ENCODE results near the gene CHCHD3. TPM values are rescaled to one million over a fixed set of nuclear protein-coding genes. Genes with fewer than 3 reads are reported as not detected.

Gene CHCHD3
- polyA plus RNA-seq, 2 of the 4 experiments (the other 2 are of a cell fraction), result 96.7 to 139 TPM

GRCh38 chr7:132790104-132790503 lies 291.8 kb downstream of the CHCHD3 start:
- H3K4me1 ChIP-seq, result peaks cover under 1% of the 10 kb centered on the region; the same call in 1 of the 3 replicates
- H3K27ac ChIP-seq, result no peak overlapping the region
- no peak overlapping the region for H3K4me2 ChIP-seq
- no peak for ATAC-seq
- no peak for TF ChIP-seq BHLHE40 (IDR thresholded peaks at IDR 0.05; ENCODE audit: low read depth, low read length)
- TF ChIP-seq FOSB (CRISPR knock-in tag; IDR thresholded peaks at IDR 0.05), result no peak
- no peak for TF ChIP-seq REST (IDR thresholded peaks at IDR 0.05)
- no peak for TF ChIP-seq CHD2 (IDR thresholded peaks at IDR 0.05; ENCODE audit: low read length, partially characterized antibody)
- TF ChIP-seq SREBF2 (IDR thresholded peaks at IDR 0.05), result no peak
- TF ChIP-seq TFCP2L1 (CRISPR knock-in tag; IDR thresholded peaks at IDR 0.05), result no peak
- no peak for TF ChIP-seq ZC3H11A (IDR thresholded peaks at IDR 0.05)
- TF ChIP-seq KDM5A (IDR thresholded peaks at IDR 0.05), result no peak
- no peak for TF ChIP-seq EP300 (IDR thresholded peaks at IDR 0.05)
- DNase-seq (ENCODE audit: low read depth in 1 of 2, low spot score in 1 of 2), result no peak
- no peak overlapping the region for H3K4me3 ChIP-seq
- CTCF ChIA-PET, result interaction anchor here (0.6 to 1.7 kb wide), 2 partner anchors 209 to 1797 kb away, joined by 3 read pairs; no protein-coding TSS in a partner anchor
- no peak for FAIRE-seq
- POLR2A ChIA-PET, result no interaction called here
- 93% methylated on average over 2 of the region's 2 CpGs for WGBS (ENCODE audit: missing lambda C conversion rate)
- H3K9me3 ChIP-seq, result peaks cover 10% of the 10 kb centered on the region; the same call in 2 of the 3 replicates

GRCh38 chr7:132789281-132789680 lies 292.6 kb downstream of the CHCHD3 start:
- Histone ChIP-seq H3K4me2 (no peak overlapping the region), H3K9me3 (peaks cover 10% of the 10 kb centered on the region; the same call in 2 of the 3 replicates), H3K4me3 (no peak overlapping the region), H3K27ac (no peak overlapping the region), H3K4me1 (peaks cover 9% of the 10 kb centered on the region)
- POLR2A ChIA-PET, result no interaction called here
- DNase-seq (ENCODE audit: low read depth in 1 of 2, low spot score in 1 of 2), result no peak
- CTCF ChIA-PET, result interaction anchor here (0.7 to 1.7 kb wide), 2 partner anchors 49 to 209 kb away, joined by 3 read pairs; no protein-coding TSS in a partner anchor
- ATAC-seq, result no peak
- WGBS (ENCODE audit: missing lambda C conversion rate), result 95% methylated on average over 6 of the region's 6 CpGs
- no peak for FAIRE-seq
- TF ChIP-seq HOXB5 (CRISPR knock-in tag; IDR thresholded peaks at IDR 0.05) (no peak), EHF (CRISPR knock-in tag; IDR thresholded peaks at IDR 0.05) (no peak), PHF8 (IDR thresholded peaks at IDR 0.05; ENCODE audit: borderline replicate concordance, low read depth) (no peak), HDAC2 (IDR thresholded peaks at IDR 0.05) (no peak), ZNF302 (CRISPR knock-in tag; IDR thresholded peaks at IDR 0.05) (no peak), CHD4 (IDR thresholded peaks at IDR 0.05; ENCODE audit: borderline replicate concordance) (no peak)

GRCh38 chr7:132785870-132786269 lies 296.0 kb downstream of the CHCHD3 start:
- H3K9me3 ChIP-seq, result peaks cover 10% of the 10 kb centered on the region; the same call in 2 of the 3 replicates
- H3K4me3 ChIP-seq, result no peak overlapping the region
- POLR2A ChIA-PET, result no interaction called here
- 92% methylated on average over 6 of the region's 6 CpGs for WGBS (ENCODE audit: missing lambda C conversion rate)
- DNase-seq (ENCODE audit: low read depth in 1 of 2, low spot score in 1 of 2) (no peak), ATAC-seq (no peak), FAIRE-seq (no peak)
- no peak overlapping the region for H3K4me2 ChIP-seq
- peak overlapping the region in 1 of 2 experiments; percentile 5; a peak in 1 of 6 replicates for H3K27ac ChIP-seq
- CTCF ChIA-PET, result interaction anchor here (0.5 kb wide), 1 partner anchor 93 kb away, joined by 4 read pairs; no protein-coding TSS in a partner anchor
- H3K4me1 ChIP-seq, result peaks cover 27% of the 10 kb centered on the region
- TF ChIP-seq ELK1 (IDR thresholded peaks at IDR 0.05; ENCODE audit: low read depth, low read length), result no peak
- TF ChIP-seq TP53 (CRISPR knock-in tag; IDR thresholded peaks at IDR 0.05), result no peak
- no peak for TF ChIP-seq REST (IDR thresholded peaks at IDR 0.05)
- TF ChIP-seq MAFK (IDR thresholded peaks at IDR 0.05; ENCODE audit: partially characterized antibody), result no peak
- no peak for TF ChIP-seq RFX5 (IDR thresholded peaks at IDR 0.05)
- no peak for TF ChIP-seq NPAS2 (CRISPR knock-in tag; IDR thresholded peaks at IDR 0.05; ENCODE audit: borderline replicate concordance)
- no peak for TF ChIP-seq NFE2L2 (conservative IDR thresholded peaks at IDR 0.05; ENCODE audit: low read length)
- no peak for TF ChIP-seq RAD21 (conservative IDR thresholded peaks at IDR 0.05 in 1 of 2, IDR thresholded peaks at IDR 0.05 in 1 of 2)
- no peak for TF ChIP-seq EP300 (IDR thresholded peaks at IDR 0.05)
- TF ChIP-seq SMC3 (IDR thresholded peaks at IDR 0.05), result no peak
- TF ChIP-seq CBX8 (IDR thresholded peaks at IDR 0.05), result no peak
- TF ChIP-seq HEYL (CRISPR knock-in tag; IDR thresholded peaks at IDR 0.05), result no peak
- no peak for TF ChIP-seq PBX3 (IDR thresholded peaks at IDR 0.05)
- TF ChIP-seq NR3C1 (IDR thresholded peaks at IDR 0.05), result no peak
- TF ChIP-seq BHLHE40 (IDR thresholded peaks at IDR 0.05; ENCODE audit: low read depth, low read length), result no peak
